Glomerular endothelial cell (primary cell): Measurements from ENCODE around the gene UGT3A1. TPM values are rescaled to one million over a fixed set of nuclear protein-coding genes. Genes with fewer than 3 reads are reported as not detected.
"Not testable (repeated sequence)": the region's sequence is repeated elsewhere in the genome, so short reads cannot be mapped to it uniquely, and the experiment has no call there.

Experiments
- DNase-seq: peaks from one replicate; pipeline ENCODE4 v3.0.0-alpha.2; 2011; ENCODE audit warnings: low read depth, low spot score; ENCODE audit errors: extremely low read depth
- total RNA-seq: library from RNA; depleted of rRNA; stranded (reverse); fragments of >200 nt; gene quantifications from 2 replicates; pipeline ENCODE4 v1.2.3, GENCODE V29; 2015

The UGT3A1 gene, protein sequence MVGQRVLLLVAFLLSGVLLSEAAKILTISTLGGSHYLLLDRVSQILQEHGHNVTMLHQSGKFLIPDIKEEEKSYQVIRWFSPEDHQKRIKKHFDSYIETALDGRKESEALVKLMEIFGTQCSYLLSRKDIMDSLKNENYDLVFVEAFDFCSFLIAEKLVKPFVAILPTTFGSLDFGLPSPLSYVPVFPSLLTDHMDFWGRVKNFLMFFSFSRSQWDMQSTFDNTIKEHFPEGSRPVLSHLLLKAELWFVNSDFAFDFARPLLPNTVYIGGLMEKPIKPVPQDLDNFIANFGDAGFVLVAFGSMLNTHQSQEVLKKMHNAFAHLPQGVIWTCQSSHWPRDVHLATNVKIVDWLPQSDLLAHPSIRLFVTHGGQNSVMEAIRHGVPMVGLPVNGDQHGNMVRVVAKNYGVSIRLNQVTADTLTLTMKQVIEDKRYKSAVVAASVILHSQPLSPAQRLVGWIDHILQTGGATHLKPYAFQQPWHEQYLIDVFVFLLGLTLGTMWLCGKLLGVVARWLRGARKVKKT
- total RNA-seq: not detected in 2 replicates

DNA sequence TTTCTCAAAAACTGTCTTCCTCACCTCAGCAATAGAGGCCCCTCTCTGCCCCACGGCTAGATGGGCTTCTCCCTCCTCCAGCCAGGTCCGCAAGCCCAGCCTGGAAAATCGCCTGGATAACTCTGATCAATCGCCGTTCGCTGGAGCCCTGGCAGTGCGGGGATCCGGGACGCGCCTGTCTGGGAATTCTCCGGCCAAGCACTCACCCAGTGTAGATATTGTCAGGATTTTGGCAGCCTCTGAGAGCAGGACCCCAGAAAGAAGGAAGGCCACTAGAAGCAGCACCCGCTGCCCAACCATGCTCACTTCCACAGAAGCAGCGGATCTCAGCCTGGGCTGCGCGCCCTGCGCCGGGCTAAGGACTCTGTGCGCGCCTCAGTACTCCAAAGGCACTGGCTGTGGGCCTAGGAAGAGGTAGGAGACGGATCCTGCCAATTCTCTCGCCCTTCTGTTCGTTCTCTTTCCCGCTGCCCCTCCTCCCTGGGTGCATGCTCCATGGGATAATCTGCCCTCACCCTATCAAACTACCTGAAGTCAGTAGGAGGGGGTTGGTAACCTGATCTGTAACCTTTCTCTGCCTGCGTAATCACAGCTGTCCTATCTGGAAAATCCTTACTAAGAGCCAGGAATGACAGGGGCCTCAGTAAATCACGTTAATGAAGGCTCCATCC is at the start of gene UGT3A1:
TSS of gene UGT3A1 (minus strand) at position 450 of the 671 bp plus-strand sequence. CDS start at position 300, 150 bp downstream.
- no peak for DNase-seq

DNA sequence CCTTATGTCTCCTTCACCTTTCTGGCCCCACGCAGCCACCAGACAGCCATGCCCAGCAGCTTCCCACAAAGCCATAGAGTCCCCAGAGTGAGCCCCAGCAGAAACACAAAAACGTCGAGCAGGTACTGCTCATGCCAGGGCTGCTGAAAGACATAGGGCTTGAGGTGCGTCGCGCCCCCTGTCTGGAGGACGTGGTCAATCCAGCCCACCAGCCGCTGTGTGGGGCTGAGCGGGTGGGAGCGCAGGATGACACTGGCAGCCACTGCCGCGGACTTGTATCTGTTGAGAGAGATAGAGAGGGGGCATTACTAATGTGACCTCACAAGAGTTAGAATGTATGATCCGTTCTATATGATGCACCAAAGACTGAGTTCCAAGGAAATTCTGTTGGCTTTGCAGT is 44.5 kb upstream of the UGT3A1 start:
- DNase-seq: no peak

DNA sequence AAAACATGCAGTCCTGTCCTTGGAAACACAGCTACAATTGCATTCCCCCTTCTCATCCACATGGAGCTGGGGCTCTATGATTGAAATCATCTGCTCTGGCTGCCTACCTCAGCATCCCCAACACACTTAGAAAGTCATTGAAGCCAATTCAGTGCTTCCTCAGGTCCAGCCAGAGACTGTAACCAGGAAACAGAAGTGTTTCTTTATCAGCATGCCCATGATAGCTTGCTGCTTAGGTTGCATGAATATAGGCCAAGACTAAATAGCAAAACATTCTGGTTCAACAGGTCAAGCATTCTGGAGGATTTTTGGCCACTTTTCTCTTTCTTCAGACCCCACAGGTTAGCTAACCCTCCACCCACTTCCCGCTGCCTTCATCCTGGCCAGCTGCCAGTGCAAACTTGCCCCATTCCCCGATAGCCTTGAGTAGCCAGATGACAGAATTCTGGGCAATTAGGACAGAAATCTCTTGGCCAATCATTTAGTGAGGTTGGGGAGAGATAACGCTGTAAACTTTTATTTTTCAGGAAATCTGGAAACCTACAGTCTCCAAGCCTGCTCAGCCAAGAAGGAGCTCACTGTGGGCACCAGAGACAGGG is 43.4 kb upstream of the UGT3A1 start:
- not testable (repeated sequence) for DNase-seq

DNA sequence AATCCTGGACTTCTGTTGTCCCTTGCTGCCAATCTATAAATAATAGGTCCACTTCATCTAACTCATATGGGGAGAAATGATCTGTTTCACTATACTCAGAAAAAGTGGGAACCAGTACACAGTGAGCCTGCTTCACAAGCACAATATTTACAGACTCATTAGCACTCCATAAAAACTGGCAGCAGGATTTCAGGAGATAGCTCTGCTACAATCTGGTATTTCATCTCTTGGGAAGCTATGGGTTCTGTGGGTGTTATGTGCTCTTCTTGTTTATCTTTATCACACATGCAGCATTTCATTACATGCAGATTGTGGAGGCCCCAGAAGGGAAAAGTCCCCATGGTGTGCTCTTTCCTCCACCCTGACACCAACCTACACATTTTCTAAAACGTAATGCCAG is 42.3 kb upstream of the UGT3A1 start:
- no peak for DNase-seq

DNA sequence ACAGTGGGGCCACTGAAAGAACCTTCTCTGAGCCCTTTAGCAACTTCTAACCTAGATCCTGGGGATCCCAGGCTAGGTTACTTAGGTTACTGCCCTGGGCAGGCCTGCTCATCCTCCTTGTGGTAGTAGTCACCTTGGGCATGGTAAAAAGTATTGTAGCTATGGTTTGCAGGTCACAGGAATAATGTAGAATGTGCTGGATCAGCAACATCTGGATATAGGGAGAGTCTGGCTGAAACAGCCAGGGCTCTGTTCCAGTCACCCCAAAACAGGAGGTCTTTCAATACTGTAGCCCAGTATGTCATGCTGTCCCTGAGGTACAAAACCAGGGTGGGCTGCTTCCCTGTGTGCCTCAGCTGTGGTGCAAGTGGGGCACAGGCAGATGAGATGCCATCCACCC is 41.9 kb upstream of the UGT3A1 start:
- no peak for DNase-seq

DNA sequence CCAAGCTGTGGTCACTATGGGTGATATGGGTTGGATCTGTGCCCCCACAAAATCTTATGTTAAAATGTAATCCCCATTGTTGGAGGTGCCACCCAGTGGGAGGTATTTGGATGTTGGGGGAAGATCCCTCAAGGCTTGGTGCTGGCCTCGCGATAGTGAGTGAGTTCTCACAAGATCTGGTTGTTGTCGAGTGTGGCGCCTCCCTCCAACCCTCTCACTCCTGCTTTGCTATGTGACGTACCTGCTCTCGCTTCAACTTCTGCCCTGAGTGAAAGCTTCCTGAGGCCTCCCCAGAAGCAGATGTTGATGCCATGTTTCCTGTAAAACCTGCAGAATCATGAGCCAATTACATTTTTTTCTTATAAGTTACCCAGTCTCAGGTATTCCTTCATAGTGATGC is 40.0 kb upstream of the UGT3A1 start:
- no peak for DNase-seq

DNA sequence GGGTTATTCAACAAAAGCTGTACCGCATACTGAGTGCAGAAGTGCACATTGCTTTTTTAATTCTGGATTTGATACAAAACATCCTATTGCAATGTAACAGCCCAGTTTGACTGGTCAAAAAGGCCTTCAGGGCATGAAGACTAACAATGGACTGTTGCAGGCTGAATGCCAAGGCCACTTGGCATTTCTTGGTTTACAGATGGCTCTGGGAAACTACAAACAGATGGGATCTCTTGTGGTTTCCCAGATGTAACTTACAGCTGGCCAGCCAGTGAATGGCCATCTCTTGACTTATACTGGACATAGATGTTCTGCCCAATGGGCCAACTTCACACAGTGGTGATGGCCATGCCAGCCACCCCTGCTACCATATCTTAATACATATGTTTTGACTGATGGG is 38.7 kb upstream of the UGT3A1 start:
- DNase-seq: no peak

DNA sequence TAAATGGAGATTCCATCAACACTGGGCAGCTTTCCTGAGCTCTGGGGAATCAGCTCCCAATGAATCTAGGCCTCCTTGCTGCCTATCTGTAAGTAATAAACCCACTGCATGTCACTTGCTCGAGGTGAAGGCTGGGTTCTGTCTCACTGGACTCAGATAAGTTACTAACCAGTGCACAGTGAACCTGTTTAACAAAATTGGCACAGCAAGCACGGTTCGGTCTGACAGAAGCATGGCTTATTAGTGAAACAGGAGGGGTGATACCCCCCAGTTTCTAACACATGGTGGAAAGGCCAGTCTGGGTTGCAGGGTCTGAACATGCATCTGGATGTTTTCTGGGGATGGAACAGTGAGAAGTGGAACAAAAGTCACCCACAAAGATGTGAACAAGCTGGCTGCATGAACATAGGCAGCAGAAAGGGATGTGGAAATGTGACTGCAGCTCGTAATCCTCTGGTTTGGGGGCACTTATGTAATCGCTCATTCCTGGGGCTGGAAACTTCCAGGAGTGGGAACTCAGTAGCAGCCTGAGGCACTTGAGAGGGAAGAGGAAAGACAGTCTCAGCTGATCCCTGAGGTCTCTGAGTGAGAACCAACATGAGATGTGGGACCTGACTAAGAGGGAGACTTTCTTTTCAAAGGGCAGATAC is 37.8 kb upstream of the UGT3A1 start:
- no peak for DNase-seq

DNA sequence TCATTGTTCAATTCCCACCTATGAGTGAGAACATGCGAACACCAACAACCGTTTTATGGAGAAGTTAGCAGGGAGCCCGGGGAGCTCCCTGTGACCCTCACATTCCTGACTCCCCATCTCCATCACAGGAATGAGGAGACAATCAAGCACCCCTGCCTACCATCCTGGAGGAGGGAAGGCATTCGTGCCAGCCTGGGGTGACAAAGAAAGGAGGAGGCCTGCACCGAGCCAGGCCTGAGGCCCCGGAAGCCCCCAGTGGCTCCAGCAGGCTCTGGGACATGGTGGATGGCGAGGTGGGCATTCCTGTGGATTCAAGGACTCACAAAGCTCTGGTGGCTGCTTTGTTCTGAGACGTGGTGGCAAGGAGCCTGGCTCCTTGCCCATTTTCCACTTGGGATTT is 36.5 kb upstream of the UGT3A1 start:
- no peak for DNase-seq

DNA sequence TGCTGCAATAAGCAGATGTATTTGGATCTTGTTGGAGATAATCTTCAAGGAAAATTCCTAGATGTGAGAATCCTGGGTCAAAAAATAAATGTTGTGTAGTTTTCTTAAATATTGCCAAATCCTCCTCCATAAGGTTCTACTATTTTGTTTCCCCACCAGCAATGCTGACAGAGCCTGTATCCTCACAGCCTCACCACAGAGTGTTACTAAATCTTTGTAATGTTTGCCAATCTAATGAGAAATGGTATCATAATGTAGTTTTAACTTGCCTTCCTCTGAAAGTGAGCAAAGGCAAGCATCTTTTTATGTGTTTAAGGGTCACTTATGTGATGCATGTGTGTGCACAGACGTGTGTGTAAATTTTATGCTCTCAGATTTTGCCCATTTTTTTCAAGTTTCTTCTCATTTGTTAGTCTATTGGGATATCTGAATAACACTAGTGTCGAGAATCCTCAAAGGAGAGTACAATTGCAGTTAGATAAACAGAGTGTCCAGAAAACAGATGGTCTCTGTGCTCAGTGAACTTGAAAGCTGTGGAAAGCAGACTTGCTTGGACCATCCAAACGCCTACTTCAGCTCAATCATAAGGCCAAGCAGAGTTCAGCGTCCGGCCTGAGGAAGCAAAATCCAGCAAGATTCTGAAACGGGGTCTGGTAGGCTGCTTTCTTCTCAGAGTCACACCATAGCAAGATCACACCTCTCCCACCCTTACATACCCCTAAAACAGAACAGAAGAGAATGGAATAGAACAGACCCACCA is 35.7 kb upstream of the UGT3A1 start:
- DNase-seq: no peak

DNA sequence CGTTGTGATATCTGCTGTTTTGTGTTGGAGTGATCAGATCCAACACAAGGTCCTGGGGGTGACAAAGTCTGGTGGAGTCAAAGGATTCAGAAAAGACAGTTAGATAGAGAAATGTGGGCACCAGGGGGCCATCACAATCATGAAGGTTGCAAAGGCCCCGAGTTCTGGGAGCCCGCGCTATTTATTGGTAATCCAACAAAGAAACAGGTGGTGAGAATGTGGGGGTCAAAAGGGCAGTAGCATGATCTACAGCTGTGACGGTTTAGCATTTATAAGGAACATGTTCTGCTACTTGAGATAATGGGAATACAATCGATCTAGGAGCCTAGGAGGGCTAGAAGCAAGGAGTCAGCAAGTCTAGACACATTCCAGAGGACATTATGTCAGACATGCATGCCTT is 31.1 kb upstream of the UGT3A1 start:
- DNase-seq: not testable (repeated sequence)

DNA sequence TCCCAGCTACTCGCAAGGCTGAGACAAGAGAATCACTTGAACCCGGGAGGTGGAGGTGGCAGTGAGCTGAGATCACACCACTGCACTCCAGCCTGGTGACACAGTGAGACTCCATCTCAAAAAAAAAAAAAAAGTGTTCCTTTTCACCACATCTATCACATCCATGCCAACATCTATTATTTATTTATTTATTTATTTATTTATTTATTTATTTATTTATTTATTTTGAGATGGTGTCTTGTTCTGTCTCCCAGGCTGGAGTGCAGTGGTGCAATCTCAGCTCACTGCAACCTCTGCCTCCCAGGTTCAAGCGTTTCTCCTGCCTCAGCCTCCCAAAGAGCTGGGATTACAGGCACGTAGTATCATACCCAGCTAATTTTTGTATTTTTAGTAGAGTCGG is 28.4 kb upstream of the UGT3A1 start:
- not testable (repeated sequence) for DNase-seq

DNA sequence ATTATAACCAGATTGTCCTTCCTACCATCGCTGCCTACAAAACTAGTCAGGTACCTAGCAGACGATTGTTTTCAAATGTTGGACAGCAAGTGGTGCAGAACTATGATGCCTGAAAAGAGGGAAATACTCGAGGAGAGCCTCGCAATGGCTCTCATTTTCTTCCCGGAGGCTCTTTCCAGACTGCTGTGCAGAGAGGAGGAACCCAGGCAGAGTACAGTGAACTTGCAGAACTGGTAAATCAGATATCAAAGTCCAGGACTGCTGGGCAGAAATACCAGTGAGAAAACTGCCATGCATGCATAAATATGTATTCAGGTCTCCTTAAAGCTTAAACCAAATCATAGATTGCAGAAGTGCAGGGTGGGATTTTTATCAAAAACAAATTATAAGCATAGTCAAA is 26.4 kb upstream of the UGT3A1 start:
- no peak for DNase-seq

DNA sequence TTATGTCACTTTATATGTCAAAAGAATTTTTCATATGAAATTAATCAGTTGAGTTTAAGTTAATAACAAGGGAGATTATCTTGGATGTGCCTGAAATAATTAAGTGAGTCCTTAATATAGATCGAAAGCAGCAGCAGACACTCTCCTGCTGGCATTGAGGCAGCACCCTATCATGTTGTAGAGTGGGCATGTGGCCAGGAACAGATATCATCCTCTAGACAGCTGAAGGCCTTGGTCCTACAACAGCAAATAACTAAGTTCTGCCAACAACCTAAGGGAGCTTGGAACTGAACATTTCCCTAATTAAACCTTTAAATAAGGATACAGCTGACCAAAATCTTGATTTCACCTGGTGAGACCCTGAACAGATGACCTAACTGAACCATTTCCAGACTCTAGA is 25.8 kb upstream of the UGT3A1 start:
- DNase-seq: no peak

DNA sequence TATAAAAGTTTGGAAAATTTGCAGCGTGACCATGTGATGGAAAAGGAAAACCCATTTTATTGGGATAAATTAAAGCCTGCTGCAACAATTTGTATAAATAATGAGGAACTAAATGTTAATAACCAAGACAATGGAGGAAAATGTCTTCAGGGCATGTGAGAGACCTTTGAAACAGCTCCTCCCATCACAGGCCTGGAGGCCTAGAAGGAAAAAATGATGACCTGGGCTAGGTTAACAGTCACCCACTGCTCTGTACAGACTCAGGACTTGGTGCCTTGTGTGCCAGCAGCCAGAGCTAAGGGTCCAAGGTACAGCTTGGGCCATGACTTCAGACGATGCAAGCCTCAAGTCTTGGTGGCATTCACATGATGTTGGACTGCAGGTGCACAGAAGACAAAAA is 22.0 kb upstream of the UGT3A1 start:
- no peak for DNase-seq

DNA sequence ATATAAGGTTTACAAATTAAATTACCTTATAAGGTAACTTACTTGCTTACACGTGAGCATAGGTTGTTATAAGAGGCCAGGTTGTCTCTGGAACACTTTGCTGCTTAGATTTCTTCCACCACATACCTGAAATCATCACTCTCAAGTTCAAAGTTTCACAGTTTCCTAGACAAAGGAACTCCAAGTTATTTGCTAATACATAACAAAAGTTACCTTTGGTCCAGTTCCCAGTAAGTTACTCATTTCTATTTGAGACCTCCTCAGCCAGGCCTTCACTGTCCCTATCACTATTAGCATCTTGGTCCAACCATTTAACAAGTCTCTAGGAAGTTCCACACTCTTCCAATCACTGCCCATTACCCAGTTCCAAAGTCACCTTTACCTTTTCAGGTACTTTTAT is 18.5 kb upstream of the UGT3A1 start:
- DNase-seq: no peak

DNA sequence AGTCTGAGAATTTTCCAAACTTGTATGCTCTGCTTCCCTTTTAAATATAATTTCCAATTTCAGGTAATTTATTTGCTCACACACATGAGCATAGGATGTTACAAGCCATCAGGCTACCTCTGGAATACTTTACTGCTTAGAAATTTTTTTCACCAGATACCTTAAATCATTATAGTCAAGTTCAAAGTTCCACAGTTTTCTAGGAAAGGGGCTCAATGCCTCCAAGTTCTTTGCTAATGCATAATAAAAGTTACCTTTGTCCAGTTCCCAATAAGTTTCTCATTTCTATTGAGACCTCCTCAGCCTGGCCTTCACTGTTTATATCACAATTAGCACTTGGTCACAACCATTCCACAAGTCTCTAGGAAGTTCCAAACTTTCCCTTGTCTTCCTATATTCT is 16.2 kb upstream of the UGT3A1 start:
- no peak for DNase-seq

DNA sequence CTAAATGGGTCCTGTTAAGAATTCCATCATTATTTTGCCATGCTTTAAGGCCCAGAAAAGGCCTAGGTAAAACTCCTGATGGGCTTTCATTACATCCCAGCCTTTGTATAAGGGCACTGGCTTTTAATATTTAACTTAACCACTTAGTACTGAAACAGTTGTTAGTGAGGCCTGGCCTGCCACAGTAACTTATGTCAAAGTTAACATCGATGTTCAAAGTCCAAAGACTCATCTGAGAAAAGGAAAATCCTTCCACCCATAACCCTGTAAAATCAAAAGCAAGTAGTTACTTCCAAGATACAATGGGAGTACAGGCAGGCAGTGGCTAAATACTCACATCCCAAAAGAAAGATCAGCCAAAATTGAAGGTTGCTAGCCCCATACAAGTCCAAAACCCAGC is 15.0 kb upstream of the UGT3A1 start:
- no peak for DNase-seq

DNA sequence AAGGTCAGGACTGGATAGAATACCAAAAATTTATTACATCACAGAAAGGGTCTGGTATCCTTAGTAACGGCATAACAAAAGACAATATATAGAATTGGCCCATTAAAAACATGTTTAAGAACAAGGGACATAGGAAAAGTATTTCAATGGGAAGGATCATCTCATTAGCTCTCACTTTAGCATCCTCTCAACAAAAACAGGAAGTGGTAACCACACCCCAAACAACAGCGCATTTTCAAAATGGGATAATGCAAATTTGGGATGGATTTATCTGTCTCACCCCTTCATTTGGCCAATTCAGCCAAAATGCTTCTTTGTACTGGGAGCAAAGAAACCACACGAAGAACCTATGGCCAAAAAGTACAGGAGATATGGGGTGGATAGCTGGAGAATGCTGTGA is 9.8 kb upstream of the UGT3A1 start:
- DNase-seq: no peak

DNA sequence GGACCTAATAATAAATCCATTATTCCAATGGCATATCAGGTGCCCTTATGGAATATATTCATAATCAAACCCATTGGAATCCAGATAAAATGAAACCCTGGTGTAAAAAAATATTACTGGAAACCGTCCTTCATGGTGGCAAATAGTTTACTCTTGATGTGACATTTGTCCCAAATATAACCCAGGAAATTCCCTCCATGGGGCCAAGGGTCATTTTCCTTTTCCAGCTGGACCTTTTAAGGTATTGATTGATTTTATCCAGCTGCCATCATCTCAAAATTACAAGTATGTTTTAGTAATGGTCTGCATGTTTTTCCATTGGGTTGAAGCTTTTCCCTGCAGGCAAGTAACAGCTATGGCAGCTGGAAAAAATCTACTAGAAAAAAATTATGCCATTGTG is 8.4 kb upstream of the UGT3A1 start:
- DNase-seq: no peak

DNA sequence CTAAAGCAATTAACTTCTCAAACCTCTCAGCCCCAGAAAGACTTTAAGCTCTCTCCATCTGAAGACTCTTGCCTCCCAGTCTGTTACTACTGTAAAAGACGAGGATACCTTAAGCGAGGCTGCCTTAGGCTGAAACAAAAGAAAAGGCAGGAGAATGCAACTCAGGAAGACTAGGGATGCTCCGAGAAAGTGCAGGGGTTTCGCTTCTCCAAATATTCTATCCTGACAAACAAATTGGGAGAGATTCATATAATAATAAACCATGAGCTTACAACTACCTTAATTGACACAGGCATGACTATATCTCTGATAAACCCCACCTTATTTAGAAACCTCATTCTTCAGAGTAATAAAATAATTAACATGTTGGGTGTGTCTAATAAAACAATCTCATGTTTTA is 4.9 kb upstream of the UGT3A1 start:
- no peak for DNase-seq
